HEK293 (cell line): ENCODE measurements around the gene CEACAM20.

Experiments used
- SCRT1 ChIP-seq: fragments of 450-650 bp; formaldehyde crosslinking; IDR thresholded peaks from 2 replicates; pipeline ENCODE4 v1.5.1; 2016; ENCODE audit warnings: missing biosample characterization, missing genetic modification characterization, borderline replicate concordance
- SP7 ChIP-seq: fragments of 450-650 bp; formaldehyde crosslinking; IDR thresholded peaks from 2 replicates; pipeline ENCODE4 v1.5.1; 2016; ENCODE audit warnings: missing biosample characterization, missing genetic modification characterization
- TRIM28 ChIP-seq: IDR thresholded peaks from 2 replicates; pipeline ENCODE4 v1.6.1; 2011; ENCODE audit warnings: low read length, control low read depth, borderline replicate concordance
- YY1 ChIP-seq: fragments of 450-650 bp; formaldehyde crosslinking; IDR thresholded peaks from 2 replicates; pipeline ENCODE4 v1.5.1; 2018; ENCODE audit warnings: missing biosample characterization, missing genetic modification characterization
- ZBTB17 ChIP-seq: fragments of 450-650 bp; formaldehyde crosslinking; IDR thresholded peaks from 2 replicates; pipeline ENCODE4 v1.5.1; 2016; ENCODE audit warnings: missing biosample characterization, missing genetic modification characterization
- ZNF239 ChIP-seq: fragments of 450-650 bp; formaldehyde crosslinking; IDR thresholded peaks from 2 replicates; pipeline ENCODE4 v1.5.1; 2016; ENCODE audit warnings: missing biosample characterization, missing genetic modification characterization
- ZNF501 ChIP-seq: fragments of 450-650 bp; formaldehyde crosslinking; IDR thresholded peaks from 2 replicates; pipeline ENCODE4 v1.5.1; 2016; ENCODE audit warnings: missing biosample characterization, missing genetic modification characterization
- ZNF596 ChIP-seq: fragments of 450-650 bp; IDR thresholded peaks from 2 replicates; pipeline ENCODE4 v1.5.0; 2018; ENCODE audit warnings: missing biosample characterization, mild to moderate bottlenecking, missing genetic modification characterization, moderate library complexity
- ZNF654 ChIP-seq: fragments of 450-650 bp; formaldehyde crosslinking; IDR thresholded peaks from 2 replicates; pipeline ENCODE4 v1.5.1; 2016; ENCODE audit warnings: low read depth, missing biosample characterization, missing genetic modification characterization
- ZNF791 ChIP-seq: fragments of 450-650 bp; formaldehyde crosslinking; IDR thresholded peaks from 2 replicates; pipeline ENCODE4 v1.5.1; 2016; ENCODE audit warnings: missing biosample characterization, missing genetic modification characterization
- TF ChIP-seq, protein P1 (sequence below): fragments of 450-650 bp; formaldehyde crosslinking; conservative IDR thresholded peaks from 2 replicates; pipeline ENCODE4 v1.5.1; 2016; ENCODE audit warnings: low read depth, missing biosample characterization, missing genetic modification characterization
- TF ChIP-seq, protein P2 (sequence below): fragments of 450-650 bp; formaldehyde crosslinking; IDR thresholded peaks from 2 replicates; pipeline ENCODE4 v1.5.1; 2017; ENCODE audit warnings: missing biosample characterization, missing genetic modification characterization
- TF ChIP-seq, protein P3 (sequence below): fragments of 450-650 bp; formaldehyde crosslinking; IDR thresholded peaks from 2 replicates; pipeline ENCODE4 v1.5.1; 2016; ENCODE audit warnings: missing biosample characterization, missing genetic modification characterization, borderline replicate concordance
- TF ChIP-seq, protein P4 (sequence below): fragments of 450-650 bp; formaldehyde crosslinking; IDR thresholded peaks from 2 replicates; pipeline ENCODE4 v1.5.1; 2017; ENCODE audit warnings: missing biosample characterization, missing genetic modification characterization
- TF ChIP-seq, protein P5 (sequence below): fragments of 450-650 bp; formaldehyde crosslinking; IDR thresholded peaks from 2 replicates; pipeline ENCODE4 v1.5.1; 2016; ENCODE audit warnings: missing biosample characterization, missing genetic modification characterization
- TF ChIP-seq, protein P6 (sequence below): fragments of 450-650 bp; formaldehyde crosslinking; IDR thresholded peaks from 2 replicates; pipeline ENCODE4 v1.5.1; 2017; ENCODE audit warnings: missing biosample characterization, mild to moderate bottlenecking, missing genetic modification characterization, moderate library complexity
- TF ChIP-seq, protein P7 (sequence below): fragments of 450-650 bp; formaldehyde crosslinking; IDR thresholded peaks from 2 replicates; pipeline ENCODE4 v1.5.1; 2016; ENCODE audit warnings: missing biosample characterization, missing genetic modification characterization
- TF ChIP-seq, protein P8 (sequence below): fragments of 450-650 bp; formaldehyde crosslinking; IDR thresholded peaks from 2 replicates; pipeline ENCODE4 v1.5.1; 2016; ENCODE audit warnings: missing biosample characterization, missing genetic modification characterization

The CEACAM20 gene

DNA sequence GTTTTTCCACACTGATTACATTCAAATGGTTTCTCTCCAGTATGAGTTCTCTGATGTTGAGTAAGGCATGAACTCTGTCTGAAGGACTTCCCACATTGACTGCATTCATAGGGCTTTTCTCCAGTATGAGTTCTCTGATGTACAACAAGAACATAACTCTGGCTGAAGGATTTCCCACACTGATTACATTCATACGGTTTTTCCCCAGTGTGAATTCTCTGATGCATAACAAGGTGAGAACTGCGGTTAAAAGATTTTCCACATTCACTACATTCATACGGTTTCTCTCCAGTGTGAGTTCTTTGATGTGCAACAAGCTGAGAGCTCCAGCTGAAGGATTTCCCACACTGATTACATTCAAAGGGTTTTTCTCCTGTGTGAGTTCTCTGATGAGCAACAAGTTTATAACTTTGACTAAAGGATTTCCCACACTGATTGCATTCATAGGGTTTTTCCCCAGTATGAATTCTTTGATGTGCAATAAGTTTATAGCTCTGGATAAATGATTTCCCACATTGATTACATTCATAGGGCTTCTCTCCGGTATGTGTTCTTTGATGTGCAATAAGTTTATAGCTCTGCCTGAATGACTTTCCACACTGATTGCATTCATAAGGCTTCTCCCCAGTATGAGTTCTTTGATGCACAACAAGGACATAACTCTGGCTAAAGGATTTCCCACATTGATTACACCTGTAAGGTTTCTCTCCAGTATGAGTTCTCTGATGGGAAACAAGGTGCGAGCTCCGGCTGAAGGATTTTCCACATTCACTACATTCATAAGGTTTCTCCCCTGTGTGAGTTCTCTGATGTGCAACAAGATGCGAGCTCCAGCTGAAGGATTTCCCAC lies 52.7 kb downstream of the CEACAM20 start (continued):
- TF ChIP-seq, protein P1, sequence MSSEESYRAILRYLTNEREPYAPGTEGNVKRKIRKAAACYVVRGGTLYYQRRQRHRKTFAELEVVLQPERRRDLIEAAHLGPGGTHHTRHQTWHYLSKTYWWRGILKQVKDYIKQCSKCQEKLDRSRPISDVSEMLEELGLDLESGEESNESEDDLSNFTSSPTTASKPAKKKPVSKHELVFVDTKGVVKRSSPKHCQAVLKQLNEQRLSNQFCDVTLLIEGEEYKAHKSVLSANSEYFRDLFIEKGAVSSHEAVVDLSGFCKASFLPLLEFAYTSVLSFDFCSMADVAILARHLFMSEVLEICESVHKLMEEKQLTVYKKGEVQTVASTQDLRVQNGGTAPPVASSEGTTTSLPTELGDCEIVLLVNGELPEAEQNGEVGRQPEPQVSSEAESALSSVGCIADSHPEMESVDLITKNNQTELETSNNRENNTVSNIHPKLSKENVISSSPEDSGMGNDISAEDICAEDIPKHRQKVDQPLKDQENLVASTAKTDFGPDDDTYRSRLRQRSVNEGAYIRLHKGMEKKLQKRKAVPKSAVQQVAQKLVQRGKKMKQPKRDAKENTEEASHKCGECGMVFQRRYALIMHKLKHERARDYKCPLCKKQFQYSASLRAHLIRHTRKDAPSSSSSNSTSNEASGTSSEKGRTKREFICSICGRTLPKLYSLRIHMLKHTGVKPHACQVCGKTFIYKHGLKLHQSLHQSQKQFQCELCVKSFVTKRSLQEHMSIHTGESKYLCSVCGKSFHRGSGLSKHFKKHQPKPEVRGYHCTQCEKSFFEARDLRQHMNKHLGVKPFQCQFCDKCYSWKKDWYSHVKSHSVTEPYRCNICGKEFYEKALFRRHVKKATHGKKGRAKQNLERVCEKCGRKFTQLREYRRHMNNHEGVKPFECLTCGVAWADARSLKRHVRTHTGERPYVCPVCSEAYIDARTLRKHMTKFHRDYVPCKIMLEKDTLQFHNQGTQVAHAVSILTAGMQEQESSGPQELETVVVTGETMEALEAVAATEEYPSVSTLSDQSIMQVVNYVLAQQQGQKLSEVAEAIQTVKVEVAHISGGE (tag by site-specific recombination), result no peak
- TF ChIP-seq ZNF239 (tag by site-specific recombination), result no peak
- TF ChIP-seq ZBTB17 (tag by site-specific recombination), result no peak
- TF ChIP-seq, protein P2, sequence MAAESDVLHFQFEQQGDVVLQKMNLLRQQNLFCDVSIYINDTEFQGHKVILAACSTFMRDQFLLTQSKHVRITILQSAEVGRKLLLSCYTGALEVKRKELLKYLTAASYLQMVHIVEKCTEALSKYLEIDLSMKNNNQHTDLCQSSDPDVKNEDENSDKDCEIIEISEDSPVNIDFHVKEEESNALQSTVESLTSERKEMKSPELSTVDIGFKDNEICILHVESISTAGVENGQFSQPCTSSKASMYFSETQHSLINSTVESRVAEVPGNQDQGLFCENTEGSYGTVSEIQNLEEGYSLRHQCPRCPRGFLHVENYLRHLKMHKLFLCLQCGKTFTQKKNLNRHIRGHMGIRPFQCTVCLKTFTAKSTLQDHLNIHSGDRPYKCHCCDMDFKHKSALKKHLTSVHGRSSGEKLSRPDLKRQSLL (tag by site-specific recombination), result peak; percentile 60; the same call in 1 of the 2 replicates
- TF ChIP-seq, protein P3, sequence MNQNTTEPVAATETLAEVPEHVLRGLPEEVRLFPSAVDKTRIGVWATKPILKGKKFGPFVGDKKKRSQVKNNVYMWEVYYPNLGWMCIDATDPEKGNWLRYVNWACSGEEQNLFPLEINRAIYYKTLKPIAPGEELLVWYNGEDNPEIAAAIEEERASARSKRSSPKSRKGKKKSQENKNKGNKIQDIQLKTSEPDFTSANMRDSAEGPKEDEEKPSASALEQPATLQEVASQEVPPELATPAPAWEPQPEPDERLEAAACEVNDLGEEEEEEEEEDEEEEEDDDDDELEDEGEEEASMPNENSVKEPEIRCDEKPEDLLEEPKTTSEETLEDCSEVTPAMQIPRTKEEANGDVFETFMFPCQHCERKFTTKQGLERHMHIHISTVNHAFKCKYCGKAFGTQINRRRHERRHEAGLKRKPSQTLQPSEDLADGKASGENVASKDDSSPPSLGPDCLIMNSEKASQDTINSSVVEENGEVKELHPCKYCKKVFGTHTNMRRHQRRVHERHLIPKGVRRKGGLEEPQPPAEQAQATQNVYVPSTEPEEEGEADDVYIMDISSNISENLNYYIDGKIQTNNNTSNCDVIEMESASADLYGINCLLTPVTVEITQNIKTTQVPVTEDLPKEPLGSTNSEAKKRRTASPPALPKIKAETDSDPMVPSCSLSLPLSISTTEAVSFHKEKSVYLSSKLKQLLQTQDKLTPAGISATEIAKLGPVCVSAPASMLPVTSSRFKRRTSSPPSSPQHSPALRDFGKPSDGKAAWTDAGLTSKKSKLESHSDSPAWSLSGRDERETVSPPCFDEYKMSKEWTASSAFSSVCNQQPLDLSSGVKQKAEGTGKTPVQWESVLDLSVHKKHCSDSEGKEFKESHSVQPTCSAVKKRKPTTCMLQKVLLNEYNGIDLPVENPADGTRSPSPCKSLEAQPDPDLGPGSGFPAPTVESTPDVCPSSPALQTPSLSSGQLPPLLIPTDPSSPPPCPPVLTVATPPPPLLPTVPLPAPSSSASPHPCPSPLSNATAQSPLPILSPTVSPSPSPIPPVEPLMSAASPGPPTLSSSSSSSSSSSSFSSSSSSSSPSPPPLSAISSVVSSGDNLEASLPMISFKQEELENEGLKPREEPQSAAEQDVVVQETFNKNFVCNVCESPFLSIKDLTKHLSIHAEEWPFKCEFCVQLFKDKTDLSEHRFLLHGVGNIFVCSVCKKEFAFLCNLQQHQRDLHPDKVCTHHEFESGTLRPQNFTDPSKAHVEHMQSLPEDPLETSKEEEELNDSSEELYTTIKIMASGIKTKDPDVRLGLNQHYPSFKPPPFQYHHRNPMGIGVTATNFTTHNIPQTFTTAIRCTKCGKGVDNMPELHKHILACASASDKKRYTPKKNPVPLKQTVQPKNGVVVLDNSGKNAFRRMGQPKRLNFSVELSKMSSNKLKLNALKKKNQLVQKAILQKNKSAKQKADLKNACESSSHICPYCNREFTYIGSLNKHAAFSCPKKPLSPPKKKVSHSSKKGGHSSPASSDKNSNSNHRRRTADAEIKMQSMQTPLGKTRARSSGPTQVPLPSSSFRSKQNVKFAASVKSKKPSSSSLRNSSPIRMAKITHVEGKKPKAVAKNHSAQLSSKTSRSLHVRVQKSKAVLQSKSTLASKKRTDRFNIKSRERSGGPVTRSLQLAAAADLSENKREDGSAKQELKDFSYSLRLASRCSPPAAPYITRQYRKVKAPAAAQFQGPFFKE, result no peak
- no peak for TF ChIP-seq YY1 (tag by site-specific recombination)
- peak; percentile 76 for TF ChIP-seq SCRT1 (tag by site-specific recombination)
- no peak for TF ChIP-seq ZNF596
- no peak for TF ChIP-seq SP7
- TF ChIP-seq, protein P4, sequence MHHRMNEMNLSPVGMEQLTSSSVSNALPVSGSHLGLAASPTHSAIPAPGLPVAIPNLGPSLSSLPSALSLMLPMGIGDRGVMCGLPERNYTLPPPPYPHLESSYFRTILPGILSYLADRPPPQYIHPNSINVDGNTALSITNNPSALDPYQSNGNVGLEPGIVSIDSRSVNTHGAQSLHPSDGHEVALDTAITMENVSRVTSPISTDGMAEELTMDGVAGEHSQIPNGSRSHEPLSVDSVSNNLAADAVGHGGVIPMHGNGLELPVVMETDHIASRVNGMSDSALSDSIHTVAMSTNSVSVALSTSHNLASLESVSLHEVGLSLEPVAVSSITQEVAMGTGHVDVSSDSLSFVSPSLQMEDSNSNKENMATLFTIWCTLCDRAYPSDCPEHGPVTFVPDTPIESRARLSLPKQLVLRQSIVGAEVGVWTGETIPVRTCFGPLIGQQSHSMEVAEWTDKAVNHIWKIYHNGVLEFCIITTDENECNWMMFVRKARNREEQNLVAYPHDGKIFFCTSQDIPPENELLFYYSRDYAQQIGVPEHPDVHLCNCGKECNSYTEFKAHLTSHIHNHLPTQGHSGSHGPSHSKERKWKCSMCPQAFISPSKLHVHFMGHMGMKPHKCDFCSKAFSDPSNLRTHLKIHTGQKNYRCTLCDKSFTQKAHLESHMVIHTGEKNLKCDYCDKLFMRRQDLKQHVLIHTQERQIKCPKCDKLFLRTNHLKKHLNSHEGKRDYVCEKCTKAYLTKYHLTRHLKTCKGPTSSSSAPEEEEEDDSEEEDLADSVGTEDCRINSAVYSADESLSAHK, result no peak
- TF ChIP-seq, protein P5, sequence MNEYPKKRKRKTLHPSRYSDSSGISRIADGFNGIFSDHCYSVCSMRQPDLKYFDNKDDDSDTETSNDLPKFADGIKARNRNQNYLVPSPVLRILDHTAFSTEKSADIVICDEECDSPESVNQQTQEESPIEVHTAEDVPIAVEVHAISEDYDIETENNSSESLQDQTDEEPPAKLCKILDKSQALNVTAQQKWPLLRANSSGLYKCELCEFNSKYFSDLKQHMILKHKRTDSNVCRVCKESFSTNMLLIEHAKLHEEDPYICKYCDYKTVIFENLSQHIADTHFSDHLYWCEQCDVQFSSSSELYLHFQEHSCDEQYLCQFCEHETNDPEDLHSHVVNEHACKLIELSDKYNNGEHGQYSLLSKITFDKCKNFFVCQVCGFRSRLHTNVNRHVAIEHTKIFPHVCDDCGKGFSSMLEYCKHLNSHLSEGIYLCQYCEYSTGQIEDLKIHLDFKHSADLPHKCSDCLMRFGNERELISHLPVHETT (tag by site-specific recombination), result 0 out of 2 replicates have a peak, but pooled peaks have one; percentile 25
- TF ChIP-seq ZNF654, result no peak
- 0 out of 2 replicates have a peak, but pooled peaks have one; percentile 10 for TF ChIP-seq ZNF791 (tag by site-specific recombination)
- TF ChIP-seq, protein P6, sequence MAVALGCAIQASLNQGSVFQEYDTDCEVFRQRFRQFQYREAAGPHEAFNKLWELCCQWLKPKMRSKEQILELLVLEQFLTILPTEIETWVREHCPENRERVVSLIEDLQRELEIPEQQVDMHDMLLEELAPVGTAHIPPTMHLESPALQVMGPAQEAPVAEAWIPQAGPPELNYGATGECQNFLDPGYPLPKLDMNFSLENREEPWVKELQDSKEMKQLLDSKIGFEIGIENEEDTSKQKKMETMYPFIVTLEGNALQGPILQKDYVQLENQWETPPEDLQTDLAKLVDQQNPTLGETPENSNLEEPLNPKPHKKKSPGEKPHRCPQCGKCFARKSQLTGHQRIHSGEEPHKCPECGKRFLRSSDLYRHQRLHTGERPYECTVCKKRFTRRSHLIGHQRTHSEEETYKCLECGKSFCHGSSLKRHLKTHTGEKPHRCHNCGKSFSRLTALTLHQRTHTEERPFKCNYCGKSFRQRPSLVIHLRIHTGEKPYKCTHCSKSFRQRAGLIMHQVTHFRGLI, result no peak
- TF ChIP-seq, protein P7, sequence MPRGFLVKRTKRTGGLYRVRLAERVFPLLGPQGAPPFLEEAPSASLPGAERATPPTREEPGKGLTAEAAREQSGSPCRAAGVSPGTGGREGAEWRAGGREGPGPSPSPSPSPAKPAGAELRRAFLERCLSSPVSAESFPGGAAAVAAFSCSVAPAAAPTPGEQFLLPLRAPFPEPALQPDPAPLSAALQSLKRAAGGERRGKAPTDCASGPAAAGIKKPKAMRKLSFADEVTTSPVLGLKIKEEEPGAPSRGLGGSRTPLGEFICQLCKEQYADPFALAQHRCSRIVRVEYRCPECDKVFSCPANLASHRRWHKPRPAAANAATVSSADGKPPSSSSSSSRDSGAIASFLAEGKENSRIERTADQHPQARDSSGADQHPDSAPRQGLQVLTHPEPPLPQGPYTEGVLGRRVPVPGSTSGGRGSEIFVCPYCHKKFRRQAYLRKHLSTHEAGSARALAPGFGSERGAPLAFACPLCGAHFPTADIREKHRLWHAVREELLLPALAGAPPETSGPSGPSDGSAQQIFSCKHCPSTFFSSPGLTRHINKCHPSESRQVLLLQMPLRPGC, result no peak
- TF ChIP-seq ZNF501 (tag by site-specific recombination), result no peak
- TF ChIP-seq, protein P8, sequence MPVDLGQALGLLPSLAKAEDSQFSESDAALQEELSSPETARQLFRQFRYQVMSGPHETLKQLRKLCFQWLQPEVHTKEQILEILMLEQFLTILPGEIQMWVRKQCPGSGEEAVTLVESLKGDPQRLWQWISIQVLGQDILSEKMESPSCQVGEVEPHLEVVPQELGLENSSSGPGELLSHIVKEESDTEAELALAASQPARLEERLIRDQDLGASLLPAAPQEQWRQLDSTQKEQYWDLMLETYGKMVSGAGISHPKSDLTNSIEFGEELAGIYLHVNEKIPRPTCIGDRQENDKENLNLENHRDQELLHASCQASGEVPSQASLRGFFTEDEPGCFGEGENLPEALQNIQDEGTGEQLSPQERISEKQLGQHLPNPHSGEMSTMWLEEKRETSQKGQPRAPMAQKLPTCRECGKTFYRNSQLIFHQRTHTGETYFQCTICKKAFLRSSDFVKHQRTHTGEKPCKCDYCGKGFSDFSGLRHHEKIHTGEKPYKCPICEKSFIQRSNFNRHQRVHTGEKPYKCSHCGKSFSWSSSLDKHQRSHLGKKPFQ, result no peak
- peak; percentile 99; the same call in 1 of the 2 replicates for TF ChIP-seq TRIM28
